GM19035 (cell line): Measurements from ENCODE around the gene PCNT.
"Not testable (repeated sequence)": the region's sequence is repeated elsewhere in the genome, so short reads cannot be mapped to it uniquely, and the experiment has no call there.

Experiments
- ATAC-seq: cut with Tn5 transposase; IDR thresholded peaks from one replicate; pipeline ENCODE4 v1.9.1; 2021; ENCODE audit not compliant: unreplicated experiment

PCNT gene

GRCh38 chr21:46423546-46424038, 99.6 kb downstream of the PCNT start:
- no peak for ATAC-seq

- ATAC-seq: no peak
These were observed 100.2 kb downstream of the PCNT start for GRCh38 chr21:46424039-46424591.

- no peak for ATAC-seq
These were observed 100.7 kb downstream of the PCNT start for GRCh38 chr21:46424621-46425020.

- no peak for ATAC-seq
These were observed 101.1 kb downstream of the PCNT start for GRCh38 chr21:46425041-46425440.

GRCh38 chr21:46425571-46425970, 101.6 kb downstream of the PCNT start:
- ATAC-seq: no peak

GRCh38 chr21:46426313-46427046, 102.5 kb downstream of the PCNT start:
- ATAC-seq: no peak

- no peak for ATAC-seq
These were observed 103.6 kb downstream of the PCNT start for GRCh38 chr21:46427516-46427915.

- no peak for ATAC-seq
These were observed 104.3 kb downstream of the PCNT start for GRCh38 chr21:46428286-46428685.

GRCh38 chr21:46428987-46429710, 105.2 kb downstream of the PCNT start:
- no peak for ATAC-seq

- no peak for ATAC-seq
These were observed 106.1 kb downstream of the PCNT start for GRCh38 chr21:46429754-46430681.

GRCh38 chr21:46431448-46431847, 107.5 kb downstream of the PCNT start:
- ATAC-seq: no peak

- no peak for ATAC-seq
These were observed 108.0 kb downstream of the PCNT start for GRCh38 chr21:46431884-46432488.

GRCh38 chr21:46433116-46433515, 109.2 kb downstream of the PCNT start:
- ATAC-seq: not testable (repeated sequence)

- ATAC-seq: no peak
These were observed 110.5 kb downstream of the PCNT start for GRCh38 chr21:46434322-46434958.

- no peak for ATAC-seq
These were observed 111.9 kb downstream of the PCNT start for GRCh38 chr21:46435786-46436227.

- no peak for ATAC-seq
These were observed 112.7 kb downstream of the PCNT start for GRCh38 chr21:46436621-46437020.

- no peak for ATAC-seq
These were observed 113.1 kb downstream of the PCNT start for GRCh38 chr21:46437096-46437498.

- no peak for ATAC-seq
These were observed 113.6 kb downstream of the PCNT start for GRCh38 chr21:46437511-46437910.

GRCh38 chr21:46438241-46438640, 114.3 kb downstream of the PCNT start:
- no peak for ATAC-seq

- ATAC-seq: no peak
These were observed 116.0 kb downstream of the PCNT start for GRCh38 chr21:46439906-46440305.
